ENCODE data around the gene ST6GALNAC2.

DNA sequence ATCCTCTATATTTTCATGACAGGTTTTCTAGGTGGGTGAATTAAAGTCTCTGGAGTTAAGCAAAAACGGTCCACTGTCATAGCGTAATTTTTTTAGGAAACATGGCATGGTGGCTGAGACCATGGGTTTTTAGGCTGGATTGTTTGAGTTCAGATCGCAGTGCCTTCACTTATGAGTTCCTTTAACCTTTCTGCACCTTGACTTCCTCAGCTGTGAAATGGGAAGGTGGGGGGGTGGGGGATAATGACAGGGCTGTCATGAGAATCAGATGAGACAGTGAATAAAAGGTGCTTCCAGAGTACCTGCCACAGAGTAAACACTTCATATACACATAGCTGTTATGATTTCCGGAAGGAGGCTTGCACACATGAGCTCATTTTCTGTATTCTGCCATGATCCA is 34.0 kb downstream of the ST6GALNAC2 start:
- TF ChIP-seq TARDBP (IDR thresholded peaks at IDR 0.05) (no peak), FOXM1 (IDR thresholded peaks at IDR 0.05; ENCODE audit: borderline replicate concordance) (no peak), LEF1 (IDR thresholded peaks at IDR 0.05; ENCODE audit: borderline replicate concordance) (no peak), CTBP1 (IDR thresholded peaks at IDR 0.05; ENCODE audit: borderline replicate concordance) (no peak), BHLHE40 (IDR thresholded peaks at IDR 0.05; ENCODE audit: borderline replicate concordance) (no peak), L3MBTL2 (conservative IDR thresholded peaks at IDR 0.05) (no peak), SUZ12 (IDR thresholded peaks at IDR 0.05) (no peak), ARNT (IDR thresholded peaks at IDR 0.05) (no peak), SP1 (IDR thresholded peaks at IDR 0.05) (no peak), ZNF384 (IDR thresholded peaks at IDR 0.05) (no peak), NFRKB (IDR thresholded peaks at IDR 0.05) (no peak), FOXK2 (IDR thresholded peaks at IDR 0.05) (no peak), ELF4 (IDR thresholded peaks at IDR 0.05) (no peak)
- TF ChIP-seq, protein P1, sequence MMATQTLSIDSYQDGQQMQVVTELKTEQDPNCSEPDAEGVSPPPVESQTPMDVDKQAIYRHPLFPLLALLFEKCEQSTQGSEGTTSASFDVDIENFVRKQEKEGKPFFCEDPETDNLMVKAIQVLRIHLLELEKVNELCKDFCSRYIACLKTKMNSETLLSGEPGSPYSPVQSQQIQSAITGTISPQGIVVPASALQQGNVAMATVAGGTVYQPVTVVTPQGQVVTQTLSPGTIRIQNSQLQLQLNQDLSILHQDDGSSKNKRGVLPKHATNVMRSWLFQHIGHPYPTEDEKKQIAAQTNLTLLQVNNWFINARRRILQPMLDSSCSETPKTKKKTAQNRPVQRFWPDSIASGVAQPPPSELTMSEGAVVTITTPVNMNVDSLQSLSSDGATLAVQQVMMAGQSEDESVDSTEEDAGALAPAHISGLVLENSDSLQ (IDR thresholded peaks at IDR 0.05), result no peak
